IMR-90 (cell line): ENCODE results near the gene TMPRSS2. TPM values are rescaled to one million over a fixed set of nuclear protein-coding genes. Genes with fewer than 3 reads are reported as not detected.

Experiments
- ATAC-seq: fragments of 200-7000 bp; cut with Tn5 transposase; 2 replicates; pipeline ENCODE4 v1.9.1; 2020; ENCODE audit warnings: low read depth, mild to moderate bottlenecking, moderate library complexity
- BruUV-seq: library from RNA; stranded (reverse); fragments of 400-500 nt; replicated peaks from 2 replicates; lab custom pipeline; 2021; lab: Mats Ljungman, UMichigan
- CTCF ChIA-PET: fragments of 300-600 bp; formaldehyde crosslinking; extraction: SDS; loops from one replicate; lab custom pipeline; 2021; ENCODE audit warnings: antibody characterized with exemption; lab: Yijun Ruan, JAX
- POLR2A ChIA-PET: fragments of 300-600 bp; sonication (Branson Sonifier 250); formaldehyde crosslinking; loops from one replicate; lab custom pipeline; 2022; ENCODE audit warnings: antibody characterized with exemption; ENCODE audit not compliant: unreplicated experiment; lab: Charles Lee
- DNase-seq: peaks from one replicate; pipeline ENCODE4 v3.0.0; 2013
- H2AFZ ChIP-seq: replicated peaks from 2 replicates; pipeline ENCODE3; 2013; ENCODE audit warnings: low read length, mild to moderate bottlenecking; ENCODE audit not compliant: poor library complexity
- H2AK5ac ChIP-seq: 2 replicates; pipeline ENCODE4 v1.6.1; 2013; ENCODE audit warnings: low read depth, low read length, inconsistent platforms
- H2AK9ac ChIP-seq: replicated peaks from 2 replicates; pipeline ENCODE3; 2013; ENCODE audit warnings: mild to moderate bottlenecking, low read depth, low read length, moderate library complexity; ENCODE audit not compliant: poor library complexity
- H2BK120ac ChIP-seq: 2 replicates; pipeline ENCODE4 v1.6.1; 2013; ENCODE audit warnings: low read depth, low read length, inconsistent platforms
- H2BK15ac ChIP-seq: 3 replicates; pipeline ENCODE4 v1.6.1; 2013; ENCODE audit warnings: low read depth, low read length, inconsistent platforms
- H2BK20ac ChIP-seq: 2 replicates; pipeline ENCODE4 v1.6.1; 2013; ENCODE audit warnings: low read depth, mild to moderate bottlenecking, inconsistent platforms, low read length, moderate library complexity
- H2BK5ac ChIP-seq: 2 replicates; pipeline ENCODE4 v1.6.1; 2013; ENCODE audit warnings: mild to moderate bottlenecking, low read depth, low read length, inconsistent platforms; ENCODE audit not compliant: poor library complexity, severe bottlenecking
- H3K14ac ChIP-seq: replicated peaks from 2 replicates; pipeline ENCODE4 v1.6.1; 2013; ENCODE audit warnings: low read depth, low read length, inconsistent platforms
- H3K18ac ChIP-seq: 2 replicates; pipeline ENCODE4 v1.6.1; 2013; ENCODE audit warnings: low read depth, low read length, control low read depth
- H3K23ac ChIP-seq: 2 replicates; pipeline ENCODE4 v1.6.1; 2013; ENCODE audit warnings: low read depth, low read length, inconsistent platforms
- H3K27ac ChIP-seq: 2 replicates; pipeline ENCODE4 v1.5.1; 2013; ENCODE audit warnings: mild to moderate bottlenecking, control low read depth, low read length; ENCODE audit not compliant: insufficient read depth
- H3K27me3 ChIP-seq: 2 replicates; pipeline ENCODE4 v1.6.1; 2013; ENCODE audit warnings: low read length; ENCODE audit not compliant: control insufficient read depth, insufficient read depth
- H3K36me3 ChIP-seq: 2 replicates; pipeline ENCODE4 v1.6.1; 2013; ENCODE audit warnings: low read length, mixed read lengths; ENCODE audit not compliant: control insufficient read depth, insufficient read depth
- H3K4ac ChIP-seq: 2 replicates; pipeline ENCODE4 v1.6.1; 2013; ENCODE audit warnings: low read depth, low read length, inconsistent platforms
- H3K4me1 ChIP-seq: 2 replicates; pipeline ENCODE4 v1.6.1; 2013; ENCODE audit warnings: low read length, mixed read lengths; ENCODE audit not compliant: control insufficient read depth, insufficient read depth
- H3K4me2 ChIP-seq: 2 replicates; pipeline ENCODE4 v1.6.1; 2013; ENCODE audit warnings: low read depth, mild to moderate bottlenecking, control low read depth, low read length, moderate library complexity
- H3K4me3 ChIP-seq: 2 replicates; pipeline ENCODE4 v1.5.1; 2013; ENCODE audit warnings: low read depth, mild to moderate bottlenecking, control low read depth, low read length, moderate library complexity; ENCODE audit not compliant: insufficient read depth
- H3K56ac ChIP-seq: 2 replicates; pipeline ENCODE4 v1.6.1; 2013; ENCODE audit warnings: low read length, inconsistent platforms; ENCODE audit not compliant: insufficient read depth; ENCODE audit errors: extremely low read depth
- H3K79me1 ChIP-seq, 2 experiments: 2 replicates each; pipeline ENCODE4 v1.6.1; 2013; ENCODE audit warnings: low read length in 2 of 2, inconsistent platforms in 1 of 2, low read depth in 1 of 2
- H3K9ac ChIP-seq: 2 replicates; pipeline ENCODE4 v1.6.1; 2013; ENCODE audit warnings: low read depth, low read length, control low read depth
- H3K9me1 ChIP-seq: 2 replicates; pipeline ENCODE4 v1.6.1; 2013; ENCODE audit warnings: low read length, inconsistent platforms; ENCODE audit not compliant: insufficient read depth
- H3K9me3 ChIP-seq: 2 replicates; pipeline ENCODE4 v1.6.1; 2013; ENCODE audit warnings: low read length; ENCODE audit not compliant: control insufficient read depth, insufficient read depth
- H4K20me1 ChIP-seq: 2 replicates; pipeline ENCODE4 v1.6.1; 2013; ENCODE audit warnings: low read length, inconsistent platforms; ENCODE audit not compliant: insufficient read depth
- H4K5ac ChIP-seq: 2 replicates; pipeline ENCODE4 v1.6.1; 2013; ENCODE audit warnings: mild to moderate bottlenecking, low read depth, low read length, control low read depth
- H4K8ac ChIP-seq, 2 experiments: 2 replicates each; pipeline ENCODE4 v1.6.1; 2013; ENCODE audit warnings: low read depth in 2 of 2, low read length in 2 of 2, control low read depth in 1 of 2, inconsistent platforms in 1 of 2
- H4K91ac ChIP-seq: 2 replicates; pipeline ENCODE4 v1.6.1; 2013; ENCODE audit warnings: low read depth, low read length, inconsistent platforms; ENCODE audit not compliant: insufficient read depth
- BHLHE40 ChIP-seq: fragments of 150-350 bp; IDR thresholded peaks from 2 replicates; pipeline ENCODE4 v1.6.1; 2016; ENCODE audit warnings: mild to moderate bottlenecking, low read depth, low read length
- CEBPB ChIP-seq: IDR thresholded peaks from 2 replicates; pipeline ENCODE4 v1.6.1; 2012; ENCODE audit warnings: low read depth, low read length, improper control_type of control experiment
- CHD1 ChIP-seq: IDR thresholded peaks from 2 replicates; pipeline ENCODE4 v1.6.1; 2012; ENCODE audit warnings: low read depth, low read length, improper control_type of control experiment
- FOS ChIP-seq: fragments of 150-350 bp; IDR thresholded peaks from 2 replicates; pipeline ENCODE4 v1.6.1; 2016; ENCODE audit warnings: low read depth, low read length
- MAFK ChIP-seq: IDR thresholded peaks from 2 replicates; pipeline ENCODE4 v1.6.1; 2012; ENCODE audit warnings: low read depth, low read length, improper control_type of control experiment
- MAZ ChIP-seq: IDR thresholded peaks from 2 replicates; pipeline ENCODE4 v1.6.1; 2012; ENCODE audit warnings: low read depth, mild to moderate bottlenecking, low read length, improper control_type of control experiment, moderate library complexity, borderline replicate concordance
- MXI1 ChIP-seq: IDR thresholded peaks from 2 replicates; pipeline ENCODE4 v1.6.1; 2012; ENCODE audit warnings: low read depth, mild to moderate bottlenecking, low read length, moderate library complexity, borderline replicate concordance
- NFE2L2 ChIP-seq: fragments of 150-350 bp; IDR thresholded peaks from 2 replicates; pipeline ENCODE4 v1.6.1; 2016; ENCODE audit warnings: low read depth, mild to moderate bottlenecking, low read length
- POLR2A ChIP-seq: IDR thresholded peaks from 2 replicates; pipeline ENCODE4 v1.6.1; 2012; ENCODE audit warnings: mild to moderate bottlenecking, low read depth, low read length
- RAD21 ChIP-seq: IDR thresholded peaks from 2 replicates; pipeline ENCODE4 v1.6.1; 2012; ENCODE audit warnings: low read length, improper control_type of control experiment
- RCOR1 ChIP-seq: IDR thresholded peaks from 2 replicates; pipeline ENCODE4 v1.6.1; 2012; ENCODE audit warnings: mild to moderate bottlenecking, low read length, improper control_type of control experiment; ENCODE audit not compliant: insufficient replicate concordance
- RFX5 ChIP-seq: IDR thresholded peaks from 2 replicates; pipeline ENCODE4 v1.8.0; 2012; ENCODE audit warnings: low read depth, mild to moderate bottlenecking, low read length, moderate library complexity
- SMC3 ChIP-seq: fragments of 150-350 bp; IDR thresholded peaks from 2 replicates; pipeline ENCODE4 v1.6.1; 2016; ENCODE audit warnings: low read depth, mild to moderate bottlenecking, antibody characterized with exemption, low read length, moderate library complexity
- WGBS, 2 experiments: methylation state at CpG; one replicate each; pipeline versions ENCODE4 v1.1.5 to v1.1.7; 2013; ENCODE audit warnings: missing lambda C conversion rate in 2 of 2; ENCODE audit not compliant: insufficient read length in 1 of 2; ENCODE audit errors: extremely low coverage in 2 of 2; 5-methylcytosine and 5-hydroxymethylcytosine counted together
- dilution Hi-C: fragments of 300-500 bp; cut with HindIII; formaldehyde crosslinking; loops from one replicate; pipeline ENCODE4 v1.14.3; 2018; ENCODE audit warnings: low sequenced_read_pairs; ENCODE audit not compliant: unreplicated experiment
- in situ Hi-C: fragments of 300-500 bp; cut with MboI; formaldehyde crosslinking; loops from 3 replicates; pipeline ENCODE4 v1.14.3; 2019; ENCODE audit warnings: low sequenced_read_pairs, inconsistent platforms, mixed read lengths
- intact Hi-C: fragments of 100-400 bp; cut with micrococcal nuclease; formaldehyde crosslinking; loops from 2 replicates; pipeline ENCODE4 v1.10.0; 2022
- polyA plus RNA-seq, 3 experiments: library from polyadenylated mRNA; depleted of rRNA; stranded (reverse); fragments of >200 nt; gene quantifications; 2 replicates each; pipeline ENCODE4 v1.2.3, GENCODE V29; 2012; ENCODE audit warnings: low replicate concordance in 1 of 3
- total RNA-seq: library from RNA; depleted of rRNA; stranded (reverse); fragments of >200 nt; gene quantifications from 2 replicates; pipeline ENCODE4 v1.2.3, GENCODE V29; 2012
- TF ChIP-seq, protein P1 (sequence below): conservative IDR thresholded peaks from 2 replicates; pipeline ENCODE4 v1.5.1; 2012; ENCODE audit warnings: mild to moderate bottlenecking, low read depth, low read length, improper control_type of control experiment
- TF ChIP-seq, protein P2 (sequence below): fragments of 150-350 bp; IDR thresholded peaks from 2 replicates; pipeline ENCODE4 v1.6.1; 2016; ENCODE audit warnings: low read depth, mild to moderate bottlenecking, low read length, moderate library complexity, borderline replicate concordance
- TF ChIP-seq, protein P3 (sequence below): fragments of 150-350 bp; IDR thresholded peaks from 2 replicates; pipeline ENCODE4 v1.6.1; 2017; ENCODE audit warnings: mild to moderate bottlenecking, antibody characterized with exemption, low read length, low read depth

Gene TMPRSS2
- total and polyA plus RNA-seq, 2 of the 4 experiments (the other 2 are of a cell fraction) = not detected

DNA sequence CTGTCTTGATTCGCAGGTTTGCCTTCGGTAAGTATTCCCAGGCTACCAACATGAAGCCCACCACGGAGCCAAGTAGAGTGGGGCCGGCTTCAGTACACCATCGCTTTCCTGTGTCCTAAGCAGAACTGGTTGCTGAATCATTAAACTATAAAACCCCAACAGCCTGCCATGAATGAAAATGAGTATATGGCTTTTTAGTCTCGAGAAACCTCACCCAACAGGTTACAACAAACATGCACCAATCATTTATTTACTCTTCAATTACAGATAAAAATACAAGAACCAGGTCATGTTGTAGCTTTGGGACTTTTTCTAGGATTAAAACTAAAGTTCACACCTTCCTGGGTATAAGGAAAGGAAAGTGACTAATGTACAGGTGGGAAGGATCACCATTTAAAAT is 7.6 kb downstream of the TMPRSS2 start:
- POLR2A ChIA-PET = no interaction called here
- Histone ChIP-seq H3K79me1 (no peaks in the 10 kb centered on the region), H2AK9ac (no peak overlapping the region), H3K56ac (no peak overlapping the region), H3K14ac (no peak overlapping the region), H3K36me3 (no peaks in the 10 kb centered on the region), H3K4me2 (no peak overlapping the region), H3K23ac (no peak overlapping the region), H3K18ac (no peak overlapping the region), H3K4me1 (no peaks in the 10 kb centered on the region), H2AK5ac (no peak overlapping the region), H3K4ac (no peak overlapping the region), H3K9me3 (no peaks in the 10 kb centered on the region), H3K9ac (no peak overlapping the region), H3K4me3 (no peak overlapping the region), H4K91ac (no peak overlapping the region), H3K27ac (no peak overlapping the region), H4K8ac (no peak overlapping the region), H3K27me3 (peaks cover 32% of the 10 kb centered on the region), H2BK20ac (no peak overlapping the region), H2BK5ac (no peak overlapping the region), H4K20me1 (no peaks in the 10 kb centered on the region), H2AFZ (no peak overlapping the region), H2BK120ac (no peak overlapping the region), H3K9me1 (no peaks in the 10 kb centered on the region), H4K5ac (no peak overlapping the region), H2BK15ac (no peak overlapping the region)
- no peak for DNase-seq
- BruUV-seq = no TSS peak
- in situ Hi-C loops (no loop called here), intact Hi-C loops (no loop called here), dilution Hi-C loops (no loop called here)
- no CpG with 5 or more reads among the region's 6 CpGs for WGBS, 2 experiments
- TF ChIP-seq CHD1 (no peak), FOS (no peak), RFX5 (no peak), MAFK (no peak), CEBPB (no peak), MXI1 (no peak), RCOR1 (no peak), NFE2L2 (no peak), BHLHE40 (no peak), RAD21 (no peak), POLR2A (no peak), MAZ (no peak), SMC3 (no peak)
- TF ChIP-seq, protein P1, sequence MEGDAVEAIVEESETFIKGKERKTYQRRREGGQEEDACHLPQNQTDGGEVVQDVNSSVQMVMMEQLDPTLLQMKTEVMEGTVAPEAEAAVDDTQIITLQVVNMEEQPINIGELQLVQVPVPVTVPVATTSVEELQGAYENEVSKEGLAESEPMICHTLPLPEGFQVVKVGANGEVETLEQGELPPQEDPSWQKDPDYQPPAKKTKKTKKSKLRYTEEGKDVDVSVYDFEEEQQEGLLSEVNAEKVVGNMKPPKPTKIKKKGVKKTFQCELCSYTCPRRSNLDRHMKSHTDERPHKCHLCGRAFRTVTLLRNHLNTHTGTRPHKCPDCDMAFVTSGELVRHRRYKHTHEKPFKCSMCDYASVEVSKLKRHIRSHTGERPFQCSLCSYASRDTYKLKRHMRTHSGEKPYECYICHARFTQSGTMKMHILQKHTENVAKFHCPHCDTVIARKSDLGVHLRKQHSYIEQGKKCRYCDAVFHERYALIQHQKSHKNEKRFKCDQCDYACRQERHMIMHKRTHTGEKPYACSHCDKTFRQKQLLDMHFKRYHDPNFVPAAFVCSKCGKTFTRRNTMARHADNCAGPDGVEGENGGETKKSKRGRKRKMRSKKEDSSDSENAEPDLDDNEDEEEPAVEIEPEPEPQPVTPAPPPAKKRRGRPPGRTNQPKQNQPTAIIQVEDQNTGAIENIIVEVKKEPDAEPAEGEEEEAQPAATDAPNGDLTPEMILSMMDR = no peak
- TF ChIP-seq, protein P2, sequence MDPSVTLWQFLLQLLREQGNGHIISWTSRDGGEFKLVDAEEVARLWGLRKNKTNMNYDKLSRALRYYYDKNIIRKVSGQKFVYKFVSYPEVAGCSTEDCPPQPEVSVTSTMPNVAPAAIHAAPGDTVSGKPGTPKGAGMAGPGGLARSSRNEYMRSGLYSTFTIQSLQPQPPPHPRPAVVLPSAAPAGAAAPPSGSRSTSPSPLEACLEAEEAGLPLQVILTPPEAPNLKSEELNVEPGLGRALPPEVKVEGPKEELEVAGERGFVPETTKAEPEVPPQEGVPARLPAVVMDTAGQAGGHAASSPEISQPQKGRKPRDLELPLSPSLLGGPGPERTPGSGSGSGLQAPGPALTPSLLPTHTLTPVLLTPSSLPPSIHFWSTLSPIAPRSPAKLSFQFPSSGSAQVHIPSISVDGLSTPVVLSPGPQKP = no peak
- TF ChIP-seq, protein P3, sequence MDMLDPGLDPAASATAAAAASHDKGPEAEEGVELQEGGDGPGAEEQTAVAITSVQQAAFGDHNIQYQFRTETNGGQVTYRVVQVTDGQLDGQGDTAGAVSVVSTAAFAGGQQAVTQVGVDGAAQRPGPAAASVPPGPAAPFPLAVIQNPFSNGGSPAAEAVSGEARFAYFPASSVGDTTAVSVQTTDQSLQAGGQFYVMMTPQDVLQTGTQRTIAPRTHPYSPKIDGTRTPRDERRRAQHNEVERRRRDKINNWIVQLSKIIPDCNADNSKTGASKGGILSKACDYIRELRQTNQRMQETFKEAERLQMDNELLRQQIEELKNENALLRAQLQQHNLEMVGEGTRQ = no peak
- CTCF ChIA-PET = no interaction called here
- ATAC-seq = no peak
